OCI-LY1 (cell line): ENCODE results near the gene EVL.

ENCODE experiments used
- EZH2 ChIP-seq: fragments of 200-600 bp; sonication (generic), shearing (Covaris generic); IDR thresholded peaks from 2 replicates; pipeline ENCODE4 v1.8.0; 2017; ENCODE audit warnings: borderline replicate concordance, mixed run types, mild to moderate bottlenecking, antibody characterized with exemption, low read length, moderate library complexity, mixed read lengths
- TF ChIP-seq, protein P1 (sequence below): fragments of 200-600 bp; sonication (generic), shearing (Covaris generic); IDR thresholded peaks from 2 replicates; pipeline ENCODE4 v1.5.1; 2017; ENCODE audit warnings: mild to moderate bottlenecking, antibody characterized with exemption, low read length, moderate library complexity, mixed read lengths

- TF ChIP-seq, protein P1, sequence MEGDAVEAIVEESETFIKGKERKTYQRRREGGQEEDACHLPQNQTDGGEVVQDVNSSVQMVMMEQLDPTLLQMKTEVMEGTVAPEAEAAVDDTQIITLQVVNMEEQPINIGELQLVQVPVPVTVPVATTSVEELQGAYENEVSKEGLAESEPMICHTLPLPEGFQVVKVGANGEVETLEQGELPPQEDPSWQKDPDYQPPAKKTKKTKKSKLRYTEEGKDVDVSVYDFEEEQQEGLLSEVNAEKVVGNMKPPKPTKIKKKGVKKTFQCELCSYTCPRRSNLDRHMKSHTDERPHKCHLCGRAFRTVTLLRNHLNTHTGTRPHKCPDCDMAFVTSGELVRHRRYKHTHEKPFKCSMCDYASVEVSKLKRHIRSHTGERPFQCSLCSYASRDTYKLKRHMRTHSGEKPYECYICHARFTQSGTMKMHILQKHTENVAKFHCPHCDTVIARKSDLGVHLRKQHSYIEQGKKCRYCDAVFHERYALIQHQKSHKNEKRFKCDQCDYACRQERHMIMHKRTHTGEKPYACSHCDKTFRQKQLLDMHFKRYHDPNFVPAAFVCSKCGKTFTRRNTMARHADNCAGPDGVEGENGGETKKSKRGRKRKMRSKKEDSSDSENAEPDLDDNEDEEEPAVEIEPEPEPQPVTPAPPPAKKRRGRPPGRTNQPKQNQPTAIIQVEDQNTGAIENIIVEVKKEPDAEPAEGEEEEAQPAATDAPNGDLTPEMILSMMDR: no peak
- TF ChIP-seq EZH2: no peak
Observed at GRCh38 chr14:100109594-100109955, 44.4 kb downstream of the EVL start.
